Lung microvascular endothelial cell (primary cell): ENCODE data around the gene ADAMTS19. TPM values are rescaled to one million over a fixed set of nuclear protein-coding genes. Genes with fewer than 3 reads are reported as not detected.

Experiments used
- DNase-seq, 2 donors: peaks; one replicate each; pipeline versions ENCODE4 v3.0.0 to v3.0.0-alpha.2; 2010; ENCODE audit warnings: low read depth in 2 of 2
- total RNA-seq: library from RNA; depleted of rRNA; stranded (reverse); fragments of >200 nt; gene quantifications from 2 replicates; pipeline ENCODE4 v1.2.1, GENCODE V29; 2014

The ADAMTS19 gene
- total RNA-seq, 1 donor from 2014 or later: not detected

GRCh38 chr5:129672006-129672405 is 211.9 kb downstream of the ADAMTS19 start:
- no peak for DNase-seq

- no peak for DNase-seq
Measured at GRCh38 chr5:129679671-129680070, 219.6 kb downstream of the ADAMTS19 start.

DNA sequence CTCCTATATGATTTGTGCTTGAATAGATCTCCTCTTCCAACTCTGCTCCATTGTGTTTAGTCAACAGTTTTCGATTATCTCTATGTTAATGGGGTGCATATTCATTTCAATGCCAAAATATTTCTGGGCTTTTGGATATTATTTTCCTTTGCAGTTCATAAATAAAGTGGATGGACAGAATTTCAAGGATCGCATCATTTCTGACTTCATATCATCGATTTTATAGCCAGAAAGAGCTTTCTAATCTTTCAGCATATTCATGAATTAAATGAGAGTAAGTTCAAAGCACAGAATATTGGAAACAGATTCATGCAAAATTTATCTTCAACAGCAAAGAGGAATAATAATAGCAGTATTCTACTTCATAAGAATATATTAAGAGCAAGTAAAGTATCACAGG is 227.8 kb downstream of the ADAMTS19 start:
- DNase-seq: no peak

- DNase-seq: no peak
Measured at GRCh38 chr5:129689045-129689444, 228.9 kb downstream of the ADAMTS19 start.

GRCh38 chr5:129691220-129691619 is 231.1 kb downstream of the ADAMTS19 start:
- DNase-seq: no peak

GRCh38 chr5:129696636-129697035 is 236.5 kb downstream of the ADAMTS19 start:
- no peak for DNase-seq

- DNase-seq: no peak
Measured at GRCh38 chr5:129698661-129699060, 238.6 kb downstream of the ADAMTS19 start.

- DNase-seq: no peak
Measured at GRCh38 chr5:129716235-129716634, 256.1 kb downstream of the ADAMTS19 start.

GRCh38 chr5:129716651-129717050 is 256.6 kb downstream of the ADAMTS19 start:
- no peak for DNase-seq

GRCh38 chr5:129717751-129718310 is 257.7 kb downstream of the ADAMTS19 start:
- no peak for DNase-seq

GRCh38 chr5:129718471-129719090 is 258.5 kb downstream of the ADAMTS19 start:
- DNase-seq: no peak

- no peak for DNase-seq
Measured at GRCh38 chr5:129724222-129724621, 264.1 kb downstream of the ADAMTS19 start.

GRCh38 chr5:129724647-129725046 is 264.5 kb downstream of the ADAMTS19 start:
- DNase-seq: no peak

- DNase-seq: no peak
Measured at GRCh38 chr5:129739773-129740172, 279.7 kb downstream of the ADAMTS19 start.

DNA sequence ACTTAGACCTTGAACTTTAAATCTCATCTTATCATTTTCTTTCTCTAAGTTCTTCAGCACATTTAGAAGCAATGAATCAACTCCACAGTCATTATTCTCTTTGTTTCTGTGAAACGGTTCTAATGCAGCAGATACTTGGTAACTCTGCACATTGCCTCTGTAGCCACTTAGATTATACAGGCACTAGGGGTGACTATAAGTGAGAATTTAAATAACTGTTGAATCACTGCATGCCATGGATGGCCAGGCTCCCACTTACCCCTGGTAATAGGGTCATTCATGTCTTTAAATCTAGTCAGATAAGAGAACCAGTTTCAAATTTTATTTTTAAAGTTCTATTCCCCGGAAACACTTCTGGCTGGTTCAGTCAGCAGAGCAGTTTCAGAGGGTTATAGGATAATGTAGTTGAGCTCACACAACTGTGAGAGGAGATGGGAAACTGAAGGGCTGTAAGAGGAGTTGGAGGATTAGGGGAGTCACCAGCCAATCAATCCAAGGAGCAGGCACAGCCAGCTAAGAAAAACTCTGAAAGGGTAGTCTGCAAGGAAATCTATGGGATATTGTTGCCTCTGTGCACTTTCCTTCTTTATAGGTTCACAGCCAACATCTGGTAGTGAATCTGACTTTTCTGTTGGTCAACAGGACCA is 283.6 kb downstream of the ADAMTS19 start:
- DNase-seq: no peak

DNA sequence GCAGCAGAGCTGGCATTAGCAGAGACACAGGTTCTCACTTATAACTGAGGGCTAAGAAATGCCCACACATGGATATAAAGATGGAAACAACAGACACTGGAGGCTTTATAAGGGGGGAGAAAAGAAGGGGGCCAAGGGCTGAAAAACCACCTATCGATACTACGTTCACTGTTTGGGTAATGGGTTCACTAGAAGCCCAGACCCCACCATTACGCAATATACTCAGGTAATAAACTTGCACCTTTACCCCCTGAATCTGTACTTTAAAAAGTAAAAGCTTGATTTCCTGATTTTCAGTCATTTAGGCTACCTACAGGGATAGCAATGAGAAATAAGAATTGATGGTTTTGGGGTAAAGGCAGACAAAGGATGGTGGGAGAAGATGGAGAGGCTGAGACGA is 285.9 kb downstream of the ADAMTS19 start:
- no peak for DNase-seq

GRCh38 chr5:129746876-129747275 is 286.8 kb downstream of the ADAMTS19 start:
- DNase-seq: no peak

DNA sequence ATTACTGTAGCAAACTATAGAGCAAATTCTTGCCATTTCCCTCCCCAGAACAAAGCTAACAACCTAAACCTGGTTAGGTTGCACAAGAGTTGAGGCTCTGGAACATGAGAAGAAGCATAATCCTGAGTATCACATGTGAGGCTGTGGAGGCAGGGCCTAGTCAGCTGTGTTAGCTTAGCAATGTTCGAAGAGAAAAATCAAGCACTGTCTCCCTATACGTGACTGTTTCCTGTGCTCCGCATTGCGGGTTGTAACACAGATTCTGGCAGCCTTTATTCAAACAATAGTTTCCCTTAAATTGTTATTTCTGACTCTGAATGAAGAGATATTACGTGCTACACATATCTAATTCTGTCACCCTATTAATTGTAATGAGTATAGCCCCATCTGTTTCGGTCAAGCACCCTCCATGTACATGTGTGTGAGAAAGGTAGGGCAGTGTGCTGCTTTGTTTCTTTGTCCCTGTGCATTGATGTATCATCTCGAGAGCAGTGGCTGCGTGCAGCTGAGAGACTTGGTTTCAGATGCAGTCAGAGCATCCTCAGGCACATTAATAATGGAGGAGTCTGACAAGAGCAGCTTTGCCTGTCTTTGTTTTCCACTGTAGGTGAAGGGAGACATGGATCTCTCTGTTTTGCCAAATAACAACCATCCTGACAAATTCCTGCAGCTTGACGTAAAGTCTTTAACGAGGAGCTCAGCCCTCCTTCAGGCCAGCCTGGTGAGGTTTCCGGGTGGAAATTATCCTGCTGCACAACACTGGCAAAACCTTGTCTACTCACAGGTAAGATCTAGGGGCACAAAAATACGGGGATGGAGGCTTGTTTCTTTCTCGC is 287.7 kb downstream of the ADAMTS19 start, which contains the start of gene MINAR2:
TSS of gene MINAR2 (plus strand) at position 523 of the 836 bp plus-strand sequence. CDS start at position 620, 97 bp downstream.
- no peak for DNase-seq

DNA sequence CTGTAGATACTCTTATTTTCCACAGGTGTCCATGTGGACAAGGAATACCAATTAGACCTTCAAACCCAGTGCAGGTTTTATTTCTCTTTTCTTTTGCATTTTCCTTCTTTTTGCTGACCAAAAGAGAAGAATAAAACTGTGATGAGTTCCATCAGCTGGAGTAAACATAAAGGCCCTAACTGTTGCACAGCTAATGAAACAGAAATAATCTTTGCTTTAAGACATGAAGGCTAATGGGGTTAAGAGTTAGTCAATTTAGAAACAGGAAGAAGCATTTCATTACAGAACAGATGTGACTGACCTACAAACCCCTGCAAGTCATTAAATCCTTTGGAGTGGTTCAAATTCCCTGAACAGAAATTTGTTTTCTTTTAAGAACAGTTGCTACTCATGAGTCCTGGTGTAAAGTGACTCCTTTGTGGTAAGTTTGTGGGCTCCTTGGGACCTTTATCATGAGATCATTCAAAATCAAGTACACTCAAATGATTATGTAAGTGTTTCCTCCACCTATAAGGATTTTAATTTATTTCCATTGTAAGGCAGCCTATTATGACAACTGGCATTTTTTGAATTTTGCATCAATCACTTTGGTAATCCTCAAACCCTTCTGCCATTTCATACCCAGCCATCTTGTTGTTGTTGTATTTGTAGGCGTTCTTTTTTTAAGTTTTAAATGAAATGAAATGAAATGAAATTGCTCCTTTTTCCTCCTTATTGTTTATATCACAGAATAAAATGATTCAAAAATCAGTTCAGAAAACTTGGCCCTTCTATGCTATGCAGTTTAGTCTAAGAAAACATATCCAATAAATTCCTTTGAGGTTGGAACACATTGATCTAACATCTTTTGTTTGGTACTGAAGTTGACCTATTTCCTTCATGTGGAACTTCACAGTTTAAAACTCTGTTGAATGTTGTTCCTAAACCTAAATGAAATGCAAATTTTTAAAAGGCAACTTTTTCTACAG is 289.1 kb downstream of the ADAMTS19 start:
- DNase-seq: no peak

DNA sequence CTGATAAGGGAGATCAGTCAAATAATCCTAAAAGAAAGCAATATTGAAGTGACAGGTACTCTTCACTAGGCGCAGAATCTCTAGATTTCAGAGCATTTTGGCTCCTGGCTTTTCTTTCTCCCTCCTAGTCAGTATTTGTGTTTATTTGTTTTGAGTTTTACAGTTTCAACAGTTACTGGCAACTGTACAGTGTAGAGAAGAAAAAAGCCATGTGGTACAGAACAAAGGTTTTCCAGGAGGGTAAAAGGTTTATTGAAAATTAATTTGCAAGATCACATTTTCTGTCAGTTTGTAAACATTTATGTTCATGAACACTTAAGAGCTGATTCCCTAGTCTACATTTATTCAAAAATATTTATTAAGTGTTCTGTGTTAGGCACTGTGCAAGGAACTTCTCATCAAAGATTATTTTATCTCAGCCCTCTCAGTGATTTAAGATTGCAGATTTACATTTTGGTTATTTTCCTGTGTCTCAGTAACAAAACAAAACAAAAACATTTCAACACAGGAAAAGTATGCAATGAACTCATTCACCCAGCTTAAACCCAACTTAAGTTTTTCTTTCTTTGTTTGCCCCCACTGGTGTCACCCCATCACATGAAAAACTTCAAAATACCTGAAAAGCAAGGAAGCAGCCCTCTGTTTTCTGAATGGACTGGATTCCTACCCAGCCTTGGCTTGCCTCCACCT is 300.7 kb downstream of the ADAMTS19 start:
- no peak for DNase-seq
